K562 (cell line): ENCODE measurements around the gene CGNL1. TPM values are rescaled to one million over a fixed set of nuclear protein-coding genes. Genes with fewer than 3 reads are reported as not detected.

Experiments used
- ATAC-seq: fragments of 200-7000 bp; cut with Tn5 transposase; 3 replicates; pipeline ENCODE4 v1.9.1; 2020; ENCODE audit warnings: moderate library complexity
- BruUV-seq: library from RNA; stranded (reverse); fragments of 400-500 nt; replicated peaks from 2 replicates; lab custom pipeline; 2021; lab: Mats Ljungman, UMichigan
- CTCF ChIA-PET: fragments of 300-600 bp; formaldehyde crosslinking; extraction: SDS; loops from one replicate; lab custom pipeline; 2021; ENCODE audit warnings: low intra/inter-chr PET ratio; lab: Yijun Ruan, JAX
- POLR2A ChIA-PET: fragments of 300-600, 350-650 bp; sonication (Branson Sonifier 250); formaldehyde crosslinking; extraction: SDS; loops from one replicate; lab custom pipeline; 2021; ENCODE audit warnings: antibody characterized with exemption, inconsistent platforms; lab: Yijun Ruan, JAX
- DNase-seq, 4 experiments: peaks; one replicate each; pipeline versions ENCODE4 v3.0.0 to v3.0.0-alpha.2; 2011 to 2018; ENCODE audit warnings: low spot score in 3 of 4, mixed read lengths in 3 of 4; ENCODE audit errors: extremely low read depth in 1 of 4
- FAIRE-seq: peaks from 2 replicates; lab custom pipeline; 2011; peaks lifted over from hg19 to GRCh38; lab: Jason Lieb, UNC
- H2AFZ ChIP-seq: 2 replicates; pipeline ENCODE4 v1.6.0; 2011; ENCODE audit warnings: low read depth, low read length, control low read depth, inconsistent platforms
- H3K27ac ChIP-seq: fragments of 200-600 bp; 3 replicates; pipeline ENCODE4 v1.8.0; 2011; ENCODE audit warnings: low read depth, mild to moderate bottlenecking, control low read depth, inconsistent platforms, low read length, moderate library complexity, mixed read lengths; ENCODE audit errors: extremely low read depth
- H3K27me3 ChIP-seq, 2 experiments: fragments of 300-600 bp in 1 of 2; 2 replicates in 1 of 2; 3 replicates in 1 of 2; pipeline versions ENCODE4 v1.6.0 to v1.8.0; 2011; ENCODE audit warnings: inconsistent platforms in 2 of 2, low read length in 2 of 2, mild to moderate bottlenecking in 1 of 2, mixed read lengths in 1 of 2, moderate library complexity in 1 of 2; ENCODE audit not compliant: control insufficient read depth in 2 of 2, insufficient read depth in 2 of 2
- H3K36me3 ChIP-seq: fragments of 300-600 bp; 3 replicates; pipeline ENCODE4 v1.8.0; 2011; ENCODE audit warnings: mild to moderate bottlenecking, low read length, inconsistent platforms; ENCODE audit not compliant: control insufficient read depth, insufficient read depth
- H3K4me1 ChIP-seq, 2 experiments: fragments of 200-600 bp in 1 of 2; replicated peaks in 1 of 2; 2 replicates in 1 of 2; 3 replicates in 1 of 2; pipeline versions ENCODE4 v1.5.1 to v1.8.0; 2011; ENCODE audit warnings: inconsistent platforms in 2 of 2, low read length in 2 of 2, mild to moderate bottlenecking in 1 of 2, mixed read lengths in 1 of 2, moderate library complexity in 1 of 2; ENCODE audit not compliant: control insufficient read depth in 2 of 2, insufficient read depth in 2 of 2
- H3K4me2 ChIP-seq: 2 replicates; pipeline ENCODE4 v1.6.1; 2011; ENCODE audit warnings: low read length, control low read depth, inconsistent platforms, mixed read lengths; ENCODE audit not compliant: insufficient read depth
- H3K4me3 ChIP-seq: fragments of 200-600 bp; sonication (generic), shearing (Covaris generic); 2 replicates; pipeline ENCODE4 v1.5.1; 2016; ENCODE audit warnings: control low read depth, inconsistent platforms
- H3K79me2 ChIP-seq: fragments of 200-600 bp; 3 replicates; pipeline ENCODE4 v1.8.0; 2011; ENCODE audit warnings: low read length, inconsistent platforms; ENCODE audit not compliant: control insufficient read depth, insufficient read depth
- H3K9ac ChIP-seq, 2 experiments: 2 replicates each; pipeline versions ENCODE4 v1.6.0 to v1.6.1; 2011; ENCODE audit warnings: low read depth in 2 of 2, low read length in 2 of 2, control low read depth in 1 of 2, inconsistent platforms in 1 of 2, mild to moderate bottlenecking in 1 of 2, mixed read lengths in 1 of 2; ENCODE audit not compliant: insufficient read depth in 1 of 2
- H3K9me1 ChIP-seq: one replicate; pipeline ENCODE4 v1.6.0; 2011; ENCODE audit warnings: inconsistent platforms, mild to moderate bottlenecking, low read length, moderate library complexity; ENCODE audit not compliant: control insufficient read depth, insufficient read depth
- H3K9me3 ChIP-seq: replicated peaks from 2 replicates; pipeline ENCODE4 v1.5.1; 2011; ENCODE audit warnings: low read depth, low read length, inconsistent platforms; ENCODE audit not compliant: control insufficient read depth, insufficient read depth
- H4K20me1 ChIP-seq: replicated peaks from 2 replicates; pipeline ENCODE4 v1.6.1; 2011; ENCODE audit warnings: low read length, inconsistent platforms, mixed read lengths; ENCODE audit not compliant: control insufficient read depth, insufficient read depth
- CREB1 ChIP-seq, 2 experiments: sonication (generic) in 1 of 2; formaldehyde crosslinking in 1 of 2; IDR thresholded peaks; 2 replicates each; pipeline versions ENCODE4 v1.6.1 to v1.8.0; 2012 to 2022; ENCODE audit warnings: inconsistent platforms in 1 of 2, mild to moderate bottlenecking in 1 of 2, missing genetic modification reagents in 1 of 2, moderate library complexity in 1 of 2
- HDAC8 ChIP-seq: fragments of 450-650 bp; IDR thresholded peaks from 2 replicates; pipeline ENCODE4 v1.6.1; 2016; ENCODE audit warnings: mild to moderate bottlenecking, missing genetic modification characterization, moderate library complexity, missing compliant biosample characterization
- SMC3 ChIP-seq: conservative IDR thresholded peaks from 2 replicates; pipeline ENCODE4 v1.6.1; 2011; ENCODE audit warnings: low read depth, low read length, improper control_type of control experiment; ENCODE audit not compliant: insufficient read depth
- TFAM ChIP-seq: fragments of 250-450 bp; sonication (Bioruptor Pico); conservative IDR thresholded peaks from 2 replicates; pipeline ENCODE4 v1.5.0; 2021; ENCODE audit warnings: mild to moderate bottlenecking, moderate library complexity
- ZFP36 ChIP-seq: fragments of 150-350 bp; IDR thresholded peaks from 2 replicates; pipeline ENCODE4 v1.6.1; 2018; ENCODE audit warnings: low read length, low read depth; ENCODE audit not compliant: partially characterized antibody
- ZNF124 ChIP-seq: sonication (generic); formaldehyde crosslinking; IDR thresholded peaks from 2 replicates; pipeline ENCODE4 v1.8.1; 2022; ENCODE audit warnings: missing genetic modification reagents
- ZNF431 ChIP-seq: sonication (generic); formaldehyde crosslinking; IDR thresholded peaks from 2 replicates; pipeline ENCODE4 v1.8.0; 2022; ENCODE audit warnings: mild to moderate bottlenecking, missing genetic modification reagents
- ZNF76 ChIP-seq: fragments of 250-450 bp; sonication (Bioruptor Pico); IDR thresholded peaks from 2 replicates; pipeline ENCODE4 v1.4.0; 2020; ENCODE audit warnings: mild to moderate bottlenecking, moderate library complexity, borderline replicate concordance
- WGBS: fragments of 100-300 bp; shearing (Covaris generic); methylation state at CpG from one replicate; pipeline ENCODE4 v1.1.6; 2016; ENCODE audit warnings: low coverage, mixed read lengths; ENCODE audit not compliant: insufficient coverage; ENCODE audit errors: missing lambda C conversion rate; 5-methylcytosine and 5-hydroxymethylcytosine counted together
- in situ Hi-C: fragments of 300-500 bp; cut with MboI; formaldehyde crosslinking; loops from 4 replicates; pipeline ENCODE4 v1.15.0; 2018; ENCODE audit warnings: inconsistent platforms, mixed read lengths
- intact Hi-C: fragments of 100-400 bp; cut with micrococcal nuclease; formaldehyde crosslinking; loops from 2 replicates; pipeline ENCODE4 v1.14.2; 2022
- polyA plus RNA-seq, 8 experiments: library from polyadenylated mRNA; depleted of rRNA in 4 of 8; stranded (reverse) in 5 of 8; unstranded in 3 of 8; fragments of >200 nt; fragmentation: Nextera tagmentation in 2 of 8; fragmentation: Illumina TruSeq in 1 of 8; extraction: Ambion mirVana in 2 of 8; extraction: Trizol in 1 of 8; gene quantifications; 2 replicates each; pipeline versions ENCODE4 v1.2.1 to v1.2.3, GENCODE V29; 2011 to 2014; ENCODE audit warnings: inconsistent platforms in 1 of 8, missing spikeins in 1 of 8
- total RNA-seq, 7 experiments: library from RNA; depleted of rRNA in 6 of 7; stranded (reverse); fragments of >200 nt in 6 of 7; fragmentation: Illumina TruSeq in 2 of 7; extraction: Trizol in 2 of 7; gene quantifications; 2 replicates each; pipeline versions ENCODE4 v1.2.1 to v1.2.3, GENCODE V29; 2011 to 2021; ENCODE audit warnings: low replicate concordance in 1 of 7
- TF ChIP-seq, protein P1 (sequence below): fragments of 450-650 bp; IDR thresholded peaks from 2 replicates; pipeline ENCODE4 v1.6.1; 2016

Gene CGNL1
- total and polyA plus RNA-seq, 9 of the 15 experiments (the other 6 are each of a cell fraction or from before 2014, with no cell fraction given), result 0.01 to 0.07 TPM; not detected in 7

DNA sequence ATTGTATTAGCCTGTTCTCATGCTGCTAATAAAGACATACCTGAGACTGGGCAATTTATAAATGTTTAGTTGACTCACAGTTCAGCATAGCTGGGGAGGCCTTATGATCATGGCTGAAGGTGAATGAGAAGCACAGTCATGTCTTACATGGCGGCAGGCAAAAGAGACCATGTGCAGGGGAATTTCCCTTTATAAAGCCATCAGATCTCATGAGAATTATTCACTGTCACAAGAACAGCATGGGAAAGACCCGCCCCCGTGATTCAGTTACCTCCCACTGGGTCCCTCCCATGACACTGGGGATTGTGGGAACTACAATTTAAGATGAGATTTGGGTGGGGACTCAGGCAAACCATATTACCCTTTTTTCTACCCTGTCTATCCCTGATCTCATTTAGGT is 163.9 kb downstream of the CGNL1 start:
- FAIRE-seq (peak; percentile 29), DNase-seq (no peak), ATAC-seq (no peak)
- no peaks in the 10 kb centered on the region for H3K9me1 ChIP-seq
- peaks cover 5% of the 10 kb centered on the region; the same call in 1 of the 2 replicates for H4K20me1 ChIP-seq
- H3K4me2 ChIP-seq, result no peak overlapping the region
- H3K4me1 ChIP-seq, result no peaks in the 10 kb centered on the region
- 0% methylated on average over 3 of the region's 3 CpGs for WGBS
- TF ChIP-seq ZFP36, result peak; percentile 23
- no peak for TF ChIP-seq ZNF76 (CRISPR knock-in tag)
- no peak for TF ChIP-seq HDAC8 (tag)
- TF ChIP-seq ZNF124, result no peak
- no peak for TF ChIP-seq TFAM (CRISPR knock-in tag)
- TF ChIP-seq, protein P1, sequence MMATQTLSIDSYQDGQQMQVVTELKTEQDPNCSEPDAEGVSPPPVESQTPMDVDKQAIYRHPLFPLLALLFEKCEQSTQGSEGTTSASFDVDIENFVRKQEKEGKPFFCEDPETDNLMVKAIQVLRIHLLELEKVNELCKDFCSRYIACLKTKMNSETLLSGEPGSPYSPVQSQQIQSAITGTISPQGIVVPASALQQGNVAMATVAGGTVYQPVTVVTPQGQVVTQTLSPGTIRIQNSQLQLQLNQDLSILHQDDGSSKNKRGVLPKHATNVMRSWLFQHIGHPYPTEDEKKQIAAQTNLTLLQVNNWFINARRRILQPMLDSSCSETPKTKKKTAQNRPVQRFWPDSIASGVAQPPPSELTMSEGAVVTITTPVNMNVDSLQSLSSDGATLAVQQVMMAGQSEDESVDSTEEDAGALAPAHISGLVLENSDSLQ, result no peak
- TF ChIP-seq CREB1 (IDR thresholded peaks at IDR 0.05), result no peak
- TF ChIP-seq CREB1 (CRISPR knock-in tag; IDR thresholded peaks at IDR 0.05), result no peak
- no peak for TF ChIP-seq ZNF431 (CRISPR knock-in tag)
- no peak for TF ChIP-seq SMC3
- BruUV-seq, result no TSS peak
- POLR2A ChIA-PET, result interaction anchor here (0.6 kb wide), 2 partner anchors 229 to 983 kb away, joined by 3 read pairs; no protein-coding TSS in a partner anchor
- H3K27ac ChIP-seq, result no peak overlapping the region
- intact Hi-C loops (no loop called here), in situ Hi-C loops (no loop called here)
- no peak overlapping the region for H2AFZ ChIP-seq
- no peak overlapping the region for H3K4me3 ChIP-seq
- no peaks in the 10 kb centered on the region for H3K9me3 ChIP-seq
- no peaks in the 10 kb centered on the region for H3K36me3 ChIP-seq
- no peaks in the 10 kb centered on the region for H3K79me2 ChIP-seq
- H3K9ac ChIP-seq, result no peak overlapping the region
- CTCF ChIA-PET, result no interaction called here
- H3K27me3 ChIP-seq, result peaks cover 18 to 50% of the 10 kb centered on the region in 2 experiments
